Measurements from ENCODE around the gene PMEPA1.

GRCh38 chr20:57671662-57672061 is 38.2 kb downstream of the PMEPA1 start:
- no peak for TF ChIP-seq SPI1 (IDR thresholded peaks at IDR 0.05; ENCODE audit: low read depth, low read length)
- no peak for TF ChIP-seq POLR2A (IDR thresholded peaks at IDR 0.05; ENCODE audit: low read depth, low read length)
- TF ChIP-seq TAF1 (IDR thresholded peaks at IDR 0.05; ENCODE audit: low read depth, low read length), result no peak
- no peak for TF ChIP-seq POLR2AphosphoS5 (IDR thresholded peaks at IDR 0.05; ENCODE audit: low read depth, low read length)
- TF ChIP-seq PAX5 (IDR thresholded peaks at IDR 0.05; ENCODE audit: insufficient read depth, low read length, severe bottlenecking), result no peak
- TF ChIP-seq POU2F2 (IDR thresholded peaks at IDR 0.05; ENCODE audit: low read depth, low read length), result no peak
